Activated CD4-positive, alpha-beta memory T cell treated with anti-CD3 and anti-CD28 coated beads for 36 hours (primary cell): ENCODE results near the gene HERC2. TPM values are rescaled to one million over a fixed set of nuclear protein-coding genes. Genes with fewer than 3 reads are reported as not detected.

Experiments
- CTCF ChIA-PET: fragments of 350-600 bp; sonication (Branson Sonifier 250); formaldehyde crosslinking; loops from one replicate; lab custom pipeline; 2021; ENCODE audit warnings: antibody characterized with exemption, inconsistent platforms; lab: Charles Lee
- POLR2A ChIA-PET: fragments of 350-600 bp; sonication (Branson Sonifier 250); formaldehyde crosslinking; loops from one replicate; lab custom pipeline; 2021; ENCODE audit warnings: antibody characterized with exemption; lab: Charles Lee
- DNase-seq: peaks from one replicate; pipeline ENCODE4 v3.0.0-alpha.2; 2020
- H3K27ac Mint-ChIP-seq: one replicate; pipeline ENCODE4 v1.8.0; 2021; ENCODE audit warnings: mixed read lengths
- H3K27me3 Mint-ChIP-seq: one replicate; pipeline ENCODE4 v1.8.0; 2021; ENCODE audit warnings: mixed read lengths
- H3K36me3 Mint-ChIP-seq: one replicate; pipeline ENCODE4 v1.8.0; 2021; ENCODE audit warnings: mixed read lengths
- H3K4me1 Mint-ChIP-seq: one replicate; pipeline ENCODE4 v1.8.0; 2021; ENCODE audit warnings: low read depth, mixed read lengths
- H3K4me3 Mint-ChIP-seq: one replicate; pipeline ENCODE4 v1.8.0; 2021; ENCODE audit warnings: mild to moderate bottlenecking, mixed read lengths
- H3K9me3 Mint-ChIP-seq: one replicate; pipeline ENCODE4 v1.8.0; 2021; ENCODE audit warnings: mixed read lengths
- intact Hi-C: fragments of 100-400 bp; cut with micrococcal nuclease; formaldehyde crosslinking; loops from one replicate; pipeline ENCODE4 v1.15.1; 2023
- total RNA-seq, 2 experiments: library from RNA; stranded (reverse); gene quantifications; one replicate each; pipeline ENCODE4 v1.2.3, GENCODE V29; 2021

Gene HERC2
- total RNA-seq, 2 experiments from 2014 or later = 30.4 to 33.7 TPM

DNA sequence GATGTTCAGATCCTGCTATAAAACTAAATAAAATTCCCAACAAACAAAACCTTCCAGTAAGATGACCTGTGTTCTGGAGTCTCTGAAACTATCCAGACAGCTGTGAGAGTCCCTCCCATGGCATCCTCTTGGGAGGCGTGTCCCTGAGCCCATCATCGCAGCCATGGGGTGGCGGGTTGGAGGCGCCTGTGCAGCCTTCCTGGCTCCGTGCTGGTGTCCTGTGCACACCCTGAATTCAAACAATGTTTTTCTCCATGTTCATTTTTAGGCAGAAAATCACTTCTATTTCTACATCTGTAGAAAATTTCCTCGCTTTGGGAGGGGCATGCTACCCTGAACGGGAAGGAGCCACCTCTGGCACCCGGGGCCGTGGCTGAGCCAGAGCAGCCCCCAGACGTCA is 203.4 kb downstream of the HERC2 start:
- H3K4me3 Mint-ChIP-seq = no peak overlapping the region
- H3K9me3 Mint-ChIP-seq = no peaks in the 10 kb centered on the region
- no peak for DNase-seq
- intact Hi-C loops = no loop called here
- H3K27me3 Mint-ChIP-seq = no peaks in the 10 kb centered on the region
- CTCF ChIA-PET = no interaction called here
- POLR2A ChIA-PET = no interaction called here
- H3K4me1 Mint-ChIP-seq = no peaks in the 10 kb centered on the region
- no peak overlapping the region for H3K27ac Mint-ChIP-seq
- H3K36me3 Mint-ChIP-seq = peaks cover 40% of the 10 kb centered on the region

- peaks cover 39% of the 10 kb centered on the region for H3K36me3 Mint-ChIP-seq
- H3K4me1 Mint-ChIP-seq = no peaks in the 10 kb centered on the region
- H3K27ac Mint-ChIP-seq = no peak overlapping the region
- DNase-seq = no peak
- H3K9me3 Mint-ChIP-seq = no peaks in the 10 kb centered on the region
- H3K4me3 Mint-ChIP-seq = no peak overlapping the region
- no peaks in the 10 kb centered on the region for H3K27me3 Mint-ChIP-seq
- ChIA-PET CTCF (interaction anchor here (1.9 kb wide), 1 partner anchor 8 kb away, joined by 10 read pairs; no protein-coding TSS in a partner anchor), POLR2A (no interaction called here)
- intact Hi-C loops = no loop called here
These were observed 203.9 kb downstream of the HERC2 start for GRCh38 chr15:28118083-28118482.

DNA sequence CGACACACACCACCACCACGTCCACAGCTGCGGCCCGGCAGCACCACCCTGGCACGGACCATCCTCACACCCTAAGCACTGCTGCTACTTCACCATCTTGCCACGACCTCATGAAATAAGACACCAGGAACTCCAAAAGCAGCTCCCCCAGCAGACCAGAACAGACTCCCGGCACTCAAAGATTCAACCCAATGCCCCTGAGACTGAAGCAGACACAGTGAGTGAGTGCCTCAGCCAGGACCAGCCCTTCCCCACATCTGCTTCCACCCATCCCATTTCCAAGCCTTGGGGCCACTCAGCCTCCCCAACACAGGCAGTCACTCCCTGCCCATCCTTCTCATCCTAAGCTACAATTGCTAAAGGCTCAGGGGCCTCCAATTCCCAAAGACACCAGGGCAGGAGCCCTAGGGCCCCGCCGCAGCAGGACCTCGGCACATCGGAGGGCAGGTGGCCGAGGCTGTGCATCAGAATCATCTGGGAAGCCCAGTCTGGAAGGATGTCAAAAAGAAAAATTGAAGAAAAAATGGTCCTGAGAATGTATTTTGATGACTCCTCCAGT is 204.5 kb downstream of the HERC2 start:
- H3K27ac Mint-ChIP-seq = no peak overlapping the region
- POLR2A ChIA-PET = no interaction called here
- peaks cover 37% of the 10 kb centered on the region for H3K36me3 Mint-ChIP-seq

GRCh38 chr15:28116521-28117431 is 205.2 kb downstream of the HERC2 start:
- H3K36me3 Mint-ChIP-seq = peaks cover 42% of the 10 kb centered on the region
- no peaks in the 10 kb centered on the region for H3K9me3 Mint-ChIP-seq
- CTCF ChIA-PET = interaction anchor here (1.9 kb wide), 1 partner anchor 9 kb away, joined by 10 read pairs; no protein-coding TSS in a partner anchor
- DNase-seq = no peak
- intact Hi-C loops = no loop called here
- no peak overlapping the region for H3K27ac Mint-ChIP-seq
- no peak overlapping the region for H3K4me3 Mint-ChIP-seq
- POLR2A ChIA-PET = no interaction called here
- no peaks in the 10 kb centered on the region for H3K27me3 Mint-ChIP-seq
- H3K4me1 Mint-ChIP-seq = no peaks in the 10 kb centered on the region

More for the DNA sequence above, 204.5 kb downstream of the HERC2 start:
- Mint-ChIP-seq H3K9me3 (no peaks in the 10 kb centered on the region), H3K4me1 (no peaks in the 10 kb centered on the region), H3K4me3 (no peak overlapping the region), H3K27me3 (no peaks in the 10 kb centered on the region)
- intact Hi-C loops = no loop called here
- CTCF ChIA-PET = interaction anchor here (1.9 kb wide), 1 partner anchor 9 kb away, joined by 10 read pairs; no protein-coding TSS in a partner anchor
- DNase-seq = no peak

- intact Hi-C loops = no loop called here
These were observed 206.1 kb downstream of the HERC2 start for GRCh38 chr15:28115871-28116270.

DNA sequence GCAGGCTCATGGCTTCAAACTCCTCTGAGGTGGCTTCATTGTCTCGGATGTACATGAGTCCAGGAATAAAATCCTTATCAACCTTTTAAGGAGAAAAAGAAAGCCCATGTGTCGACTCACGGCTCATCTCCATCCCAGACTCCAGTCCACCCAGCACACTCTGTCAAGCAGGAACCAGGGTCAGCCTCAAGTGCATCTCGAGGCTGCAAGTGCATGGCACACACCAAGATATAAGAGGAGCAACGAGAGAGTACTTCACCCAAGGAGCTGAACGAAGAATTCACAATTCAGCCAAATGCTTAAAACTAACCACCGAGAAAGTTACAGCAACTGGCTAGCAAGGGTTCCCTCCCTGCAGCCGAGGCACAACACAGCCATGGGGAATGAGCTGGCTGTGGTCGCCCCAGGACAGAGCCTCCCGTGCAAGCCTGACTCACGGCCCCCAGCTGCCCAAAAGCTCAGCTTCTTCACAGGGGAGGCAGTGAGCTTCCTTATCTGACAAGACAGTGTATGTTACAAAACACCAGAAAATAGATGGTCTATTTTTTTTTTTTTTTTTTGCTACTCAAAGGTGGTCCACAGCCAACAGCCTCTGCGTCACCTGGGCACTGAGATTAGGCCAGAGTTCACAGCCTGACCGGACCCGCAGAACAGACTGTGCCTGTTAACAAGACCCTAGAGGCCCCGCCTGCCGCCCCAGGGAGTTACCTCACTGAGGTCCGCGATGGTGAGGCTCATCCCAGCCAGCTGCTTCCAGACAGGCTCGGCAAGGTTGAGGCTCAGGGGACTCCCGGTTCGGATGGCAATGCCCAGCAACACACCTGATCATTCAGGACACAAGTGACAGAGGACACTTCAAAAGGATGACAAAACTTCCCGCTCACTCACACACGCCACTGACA is 207.0 kb downstream of the HERC2 start:
- H3K27me3 Mint-ChIP-seq = no peaks in the 10 kb centered on the region
- no peaks in the 10 kb centered on the region for H3K9me3 Mint-ChIP-seq
- peaks cover 35% of the 10 kb centered on the region for H3K36me3 Mint-ChIP-seq
- no peak overlapping the region for H3K27ac Mint-ChIP-seq
- ChIA-PET CTCF (interaction anchor here (3.1 kb wide), 1 partner anchor 11 kb away, joined by 15 read pairs; no protein-coding TSS in a partner anchor), POLR2A (no interaction called here)
- no peak for DNase-seq
- no peak overlapping the region for H3K4me3 Mint-ChIP-seq
- H3K4me1 Mint-ChIP-seq = no peaks in the 10 kb centered on the region
- intact Hi-C loops = no loop called here

More at GRCh38 chr15:28115871-28116270, 206.1 kb downstream of the HERC2 start:
- Mint-ChIP-seq H3K4me3 (no peak overlapping the region), H3K9me3 (no peaks in the 10 kb centered on the region), H3K27me3 (no peaks in the 10 kb centered on the region), H3K36me3 (peaks cover 43% of the 10 kb centered on the region), H3K27ac (no peak overlapping the region), H3K4me1 (no peaks in the 10 kb centered on the region)
- DNase-seq = no peak
- CTCF ChIA-PET = interaction anchor here (3.1 kb wide), 1 partner anchor 10 kb away, joined by 15 read pairs; no protein-coding TSS in a partner anchor
- POLR2A ChIA-PET = no interaction called here

GRCh38 chr15:28114114-28114455 is 207.9 kb downstream of the HERC2 start:
- Mint-ChIP-seq H3K9me3 (no peaks in the 10 kb centered on the region), H3K27me3 (no peaks in the 10 kb centered on the region), H3K36me3 (peaks cover 35% of the 10 kb centered on the region), H3K4me1 (no peaks in the 10 kb centered on the region), H3K4me3 (no peak overlapping the region), H3K27ac (no peak overlapping the region)
- intact Hi-C loops = no loop called here
- CTCF ChIA-PET = interaction anchor here (3.1 kb wide), 1 partner anchor 12 kb away, joined by 15 read pairs; no protein-coding TSS in a partner anchor
- DNase-seq = no peak
- POLR2A ChIA-PET = no interaction called here

DNA sequence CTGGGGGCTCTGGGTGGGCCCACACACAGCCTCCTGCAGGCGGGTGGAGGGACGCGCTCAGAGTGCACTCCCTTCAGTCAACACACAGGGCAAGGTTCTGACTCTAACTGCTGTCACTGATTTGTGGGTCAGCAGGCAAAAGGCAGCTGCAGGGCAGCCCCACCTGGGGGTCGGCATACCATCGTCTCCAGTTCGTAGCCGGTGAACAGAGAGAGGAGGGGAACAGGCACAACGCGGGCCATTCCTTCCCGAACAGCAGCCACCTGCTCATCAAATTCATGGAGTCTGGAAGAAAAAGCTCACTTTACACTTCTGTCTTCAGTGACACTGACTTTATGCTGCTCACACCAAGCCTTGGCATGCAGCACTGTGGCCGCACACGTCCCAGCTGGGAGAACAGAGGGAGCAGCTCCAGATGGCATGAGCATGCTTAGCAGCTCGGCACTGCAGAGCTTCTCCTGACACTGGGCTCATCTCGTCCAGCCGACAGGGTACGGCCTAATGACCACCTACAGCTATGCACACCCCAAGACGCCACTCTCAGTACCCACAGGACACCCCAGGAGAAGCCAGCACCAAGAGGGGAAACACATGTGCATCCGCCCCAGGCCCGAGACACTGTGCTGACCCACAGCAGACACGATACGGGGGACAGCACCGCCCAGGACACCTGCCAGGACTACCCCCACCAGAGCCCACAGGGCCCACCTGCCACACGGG is 208.4 kb downstream of the HERC2 start:
- DNase-seq = no peak
- intact Hi-C loops = no loop called here
- no peaks in the 10 kb centered on the region for H3K9me3 Mint-ChIP-seq
- H3K27ac Mint-ChIP-seq = no peak overlapping the region
- H3K4me3 Mint-ChIP-seq = no peak overlapping the region
- CTCF ChIA-PET = interaction anchor here (3.1 kb wide), 1 partner anchor 13 kb away, joined by 15 read pairs; no protein-coding TSS in a partner anchor
- H3K4me1 Mint-ChIP-seq = no peaks in the 10 kb centered on the region
- POLR2A ChIA-PET = no interaction called here
- peaks cover 35% of the 10 kb centered on the region for H3K36me3 Mint-ChIP-seq
- H3K27me3 Mint-ChIP-seq = no peaks in the 10 kb centered on the region

DNA sequence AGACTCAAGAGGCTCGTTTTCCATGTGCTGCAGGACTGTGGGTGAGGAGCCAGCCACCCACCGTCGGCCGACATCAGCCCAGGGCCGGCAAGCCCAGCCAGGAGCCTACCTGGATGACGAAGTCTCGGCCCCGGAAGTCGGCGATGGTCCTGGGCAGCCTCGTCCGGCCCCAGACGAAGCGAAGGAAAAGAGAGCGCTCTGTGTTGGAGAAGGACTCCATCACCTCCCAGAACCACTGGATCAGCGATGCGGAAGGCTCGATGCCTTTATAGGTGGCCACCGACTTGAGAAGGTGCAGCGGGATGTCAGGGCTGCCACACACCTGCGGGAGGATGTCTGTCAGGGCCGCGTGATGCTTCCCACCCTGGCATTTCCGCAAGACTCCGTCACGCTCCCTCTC is 209.0 kb downstream of the HERC2 start:
- no peak overlapping the region for H3K27ac Mint-ChIP-seq
- no peaks in the 10 kb centered on the region for H3K4me1 Mint-ChIP-seq
- H3K9me3 Mint-ChIP-seq = no peaks in the 10 kb centered on the region

DNA sequence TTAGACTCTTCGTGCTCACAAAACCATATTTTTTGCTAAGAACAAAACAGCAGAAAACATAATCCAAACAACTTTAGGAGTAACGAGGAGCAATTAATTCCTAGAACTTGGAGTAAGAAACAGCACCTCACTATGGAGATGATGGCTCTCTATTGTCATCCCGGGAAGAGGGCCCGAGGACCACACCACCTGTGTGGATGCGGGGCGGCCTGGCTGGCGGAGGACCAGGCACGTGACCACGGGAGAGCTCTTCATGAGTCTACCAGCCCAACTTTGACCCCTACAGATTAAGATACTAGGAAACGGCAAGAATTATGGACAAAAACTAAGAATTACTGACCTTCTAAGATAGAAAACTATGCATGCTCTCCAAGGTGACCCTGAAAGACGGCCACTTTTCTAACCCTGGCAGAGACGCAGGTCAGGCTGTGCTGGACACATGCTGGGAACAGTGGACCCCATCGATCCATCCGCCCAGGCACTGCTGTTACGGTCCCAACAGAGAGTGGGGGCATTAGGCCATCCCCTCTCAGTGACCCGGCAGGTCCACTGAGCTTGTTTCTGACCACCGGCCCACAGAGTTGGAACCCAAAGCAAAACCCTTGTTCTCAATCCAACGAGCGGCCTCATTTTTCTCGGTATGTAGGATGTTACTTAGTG is 209.7 kb downstream of the HERC2 start:
- H3K9me3 Mint-ChIP-seq = no peaks in the 10 kb centered on the region
- H3K4me1 Mint-ChIP-seq = no peaks in the 10 kb centered on the region
- no peaks in the 10 kb centered on the region for H3K27me3 Mint-ChIP-seq
- intact Hi-C loops = no loop called here
- H3K36me3 Mint-ChIP-seq = peaks cover 30% of the 10 kb centered on the region
- ChIA-PET POLR2A (no interaction called here), CTCF (no interaction called here)
- no peak for DNase-seq
- H3K4me3 Mint-ChIP-seq = no peak overlapping the region
- H3K27ac Mint-ChIP-seq = no peak overlapping the region

More for the DNA sequence above, 209.0 kb downstream of the HERC2 start:
- POLR2A ChIA-PET = no interaction called here
- no peaks in the 10 kb centered on the region for H3K27me3 Mint-ChIP-seq
- peaks cover 34% of the 10 kb centered on the region for H3K36me3 Mint-ChIP-seq
- DNase-seq = no peak
- no peak overlapping the region for H3K4me3 Mint-ChIP-seq
- intact Hi-C loops = no loop called here
- CTCF ChIA-PET = interaction anchor here (3.1 kb wide), 1 partner anchor 13 kb away, joined by 15 read pairs; no protein-coding TSS in a partner anchor

- no peaks in the 10 kb centered on the region for H3K27me3 Mint-ChIP-seq
- H3K4me3 Mint-ChIP-seq = no peak overlapping the region
- intact Hi-C loops = no loop called here
- DNase-seq = no peak
- H3K27ac Mint-ChIP-seq = no peak overlapping the region
- ChIA-PET POLR2A (no interaction called here), CTCF (no interaction called here)
- H3K4me1 Mint-ChIP-seq = peaks cover 2% of the 10 kb centered on the region
- H3K36me3 Mint-ChIP-seq = peaks cover 30% of the 10 kb centered on the region
- no peaks in the 10 kb centered on the region for H3K9me3 Mint-ChIP-seq
These were observed 210.4 kb downstream of the HERC2 start for GRCh38 chr15:28111543-28111942.
